Stimulated activated CD4-positive, alpha-beta T cell treated with anti-CD3 and anti-CD28 coated beads, Interleukin-12 subunit alpha, Interleukin-12 subunit beta, amount 100 ng/mL, for 4 hours (primary cell): ENCODE results near the gene PCDHGA7.
"Not testable (repeated sequence)": the region's sequence is repeated elsewhere in the genome, so short reads cannot be mapped to it uniquely, and the experiment has no call there.

Experiments
- DNase-seq: peaks from one replicate; pipeline ENCODE4 v3.0.0-alpha.2; 2020

The PCDHGA7 gene

GRCh38 chr5:141382469-141383294, at the start of gene PCDHGA7:
Gene PCDHGA7, plus strand, starts transcription at chr5:141382742. Its CDS starts 158 bp downstream, at chr5:141382900.
- DNase-seq: no peak

GRCh38 chr5:141338538-141339306, 43.8 kb upstream of the PCDHGA7 start, which contains the start of gene PCDHGA2:
Gene PCDHGA2, plus strand, starts transcription at chr5:141338760.
- no peak for DNase-seq

- DNase-seq: not testable (repeated sequence)
These were observed 41.7 kb upstream of the PCDHGA7 start for GRCh38 chr5:141340781-141341354.

GRCh38 chr5:141342773-141343172, 39.8 kb upstream of the PCDHGA7 start:
- no peak for DNase-seq

- no peak for DNase-seq
These were observed 39.1 kb upstream of the PCDHGA7 start, which contains the start of gene PCDHGA3 for GRCh38 chr5:141343242-141343952. Gene PCDHGA3, plus strand, starts transcription at chr5:141343829. Its CDS starts 205 bp downstream, at chr5:141344034.

GRCh38 chr5:141343953-141344463, 38.5 kb upstream of the PCDHGA7 start:
- DNase-seq: no peak

- DNase-seq: no peak
These were observed 37.2 kb upstream of the PCDHGA7 start for GRCh38 chr5:141345327-141345726.

- DNase-seq: not testable (repeated sequence)
These were observed 36.5 kb upstream of the PCDHGA7 start for GRCh38 chr5:141346017-141346416.

GRCh38 chr5:141349917-141350619, 32.5 kb upstream of the PCDHGA7 start, which contains the start of gene PCDHGB1:
Gene PCDHGB1, plus strand, starts transcription at chr5:141350099. Its CDS starts 162 bp downstream, at chr5:141350261.
- no peak for DNase-seq

- DNase-seq: no peak
These were observed 31.0 kb upstream of the PCDHGA7 start for GRCh38 chr5:141351591-141351990.

- DNase-seq: no peak
These were observed 27.6 kb upstream of the PCDHGA7 start, which contains the start of gene PCDHGA4 for GRCh38 chr5:141354900-141355469. Gene PCDHGA4, plus strand, starts transcription at chr5:141355021. Its CDS starts 87 bp downstream, at chr5:141355108.

GRCh38 chr5:141355641-141356040, 26.9 kb upstream of the PCDHGA7 start:
- no peak for DNase-seq

- DNase-seq: no peak
These were observed 26.4 kb upstream of the PCDHGA7 start for GRCh38 chr5:141356133-141356532.

- no peak for DNase-seq
These were observed 25.6 kb upstream of the PCDHGA7 start for GRCh38 chr5:141356950-141357349.

GRCh38 chr5:141359790-141360426, 22.6 kb upstream of the PCDHGA7 start, which contains the start of gene PCDHGB2:
Gene PCDHGB2, plus strand, starts transcription at chr5:141359994. Its CDS starts 142 bp downstream, at chr5:141360136.
- no peak for DNase-seq

- DNase-seq: no peak
These were observed 21.9 kb upstream of the PCDHGA7 start for GRCh38 chr5:141360685-141361084.

GRCh38 chr5:141362719-141363118, 19.8 kb upstream of the PCDHGA7 start:
- DNase-seq: no peak

- DNase-seq: no peak
These were observed 18.4 kb upstream of the PCDHGA7 start, which contains the start of gene PCDHGA5 for GRCh38 chr5:141363952-141364660. Gene PCDHGA5, plus strand, starts transcription at chr5:141364162. Its CDS starts 169 bp downstream, at chr5:141364331.

- DNase-seq: no peak
These were observed 16.3 kb upstream of the PCDHGA7 start for GRCh38 chr5:141366016-141366896.
